Lower leg skin (tissue), 3 donors: ENCODE measurements around the gene RUFY4.

ENCODE experiments used
- POLR2A ChIP-seq, 2 donors: fragments of 450-650 bp; IDR thresholded peaks; one replicate each; pipeline ENCODE4 v1.6.1; 2016 to 2017; ENCODE audit warnings: antibody characterized with exemption in 2 of 2, mild to moderate bottlenecking in 1 of 2, moderate library complexity in 1 of 2
- TF ChIP-seq, protein P1 (sequence below), 3 donors: fragments of 450-650 bp; IDR thresholded peaks; one replicate each; pipeline ENCODE4 v1.5.1; 2016; ENCODE audit warnings: antibody characterized with exemption in 3 of 3, mild to moderate bottlenecking in 3 of 3, moderate library complexity in 2 of 3

DNA sequence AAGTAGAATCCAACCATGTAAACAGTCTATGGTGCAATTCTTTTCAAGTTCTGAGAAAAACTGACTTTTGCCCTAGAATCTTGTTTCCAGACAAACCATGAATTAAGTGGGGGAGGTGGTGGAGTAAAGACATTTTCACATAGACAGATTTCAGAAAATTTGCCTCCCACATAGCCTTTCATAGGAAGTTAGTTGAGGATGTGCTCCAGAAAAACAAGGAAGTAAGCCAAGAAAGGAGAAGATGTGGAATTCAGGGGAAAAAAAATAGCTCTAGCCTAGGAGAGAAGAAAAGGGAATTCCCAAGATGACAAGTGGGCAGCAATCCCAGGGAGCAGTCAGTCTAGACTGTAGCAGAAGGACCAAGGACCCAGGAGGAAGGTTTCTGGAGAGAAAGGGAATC lies 17.4 kb downstream of the RUFY4 start:
- TF ChIP-seq, protein P1, sequence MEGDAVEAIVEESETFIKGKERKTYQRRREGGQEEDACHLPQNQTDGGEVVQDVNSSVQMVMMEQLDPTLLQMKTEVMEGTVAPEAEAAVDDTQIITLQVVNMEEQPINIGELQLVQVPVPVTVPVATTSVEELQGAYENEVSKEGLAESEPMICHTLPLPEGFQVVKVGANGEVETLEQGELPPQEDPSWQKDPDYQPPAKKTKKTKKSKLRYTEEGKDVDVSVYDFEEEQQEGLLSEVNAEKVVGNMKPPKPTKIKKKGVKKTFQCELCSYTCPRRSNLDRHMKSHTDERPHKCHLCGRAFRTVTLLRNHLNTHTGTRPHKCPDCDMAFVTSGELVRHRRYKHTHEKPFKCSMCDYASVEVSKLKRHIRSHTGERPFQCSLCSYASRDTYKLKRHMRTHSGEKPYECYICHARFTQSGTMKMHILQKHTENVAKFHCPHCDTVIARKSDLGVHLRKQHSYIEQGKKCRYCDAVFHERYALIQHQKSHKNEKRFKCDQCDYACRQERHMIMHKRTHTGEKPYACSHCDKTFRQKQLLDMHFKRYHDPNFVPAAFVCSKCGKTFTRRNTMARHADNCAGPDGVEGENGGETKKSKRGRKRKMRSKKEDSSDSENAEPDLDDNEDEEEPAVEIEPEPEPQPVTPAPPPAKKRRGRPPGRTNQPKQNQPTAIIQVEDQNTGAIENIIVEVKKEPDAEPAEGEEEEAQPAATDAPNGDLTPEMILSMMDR (IDR thresholded peaks at IDR 0.05): no peak
- no peak for TF ChIP-seq POLR2A (IDR thresholded peaks at IDR 0.05)
